NCI-H526 treated with DMSO at 0.1 percent for 48 hours (cell line): ENCODE results near the gene AHNAK2.
"Not testable (repeated sequence)": the region's sequence is repeated elsewhere in the genome, so short reads cannot be mapped to it uniquely, and the experiment has no call there.

Source experiments
- DNase-seq: peaks from one replicate; lab custom pipeline; 2025; lab: John Stamatoyannopoulos, UW

AHNAK2 gene

DNA sequence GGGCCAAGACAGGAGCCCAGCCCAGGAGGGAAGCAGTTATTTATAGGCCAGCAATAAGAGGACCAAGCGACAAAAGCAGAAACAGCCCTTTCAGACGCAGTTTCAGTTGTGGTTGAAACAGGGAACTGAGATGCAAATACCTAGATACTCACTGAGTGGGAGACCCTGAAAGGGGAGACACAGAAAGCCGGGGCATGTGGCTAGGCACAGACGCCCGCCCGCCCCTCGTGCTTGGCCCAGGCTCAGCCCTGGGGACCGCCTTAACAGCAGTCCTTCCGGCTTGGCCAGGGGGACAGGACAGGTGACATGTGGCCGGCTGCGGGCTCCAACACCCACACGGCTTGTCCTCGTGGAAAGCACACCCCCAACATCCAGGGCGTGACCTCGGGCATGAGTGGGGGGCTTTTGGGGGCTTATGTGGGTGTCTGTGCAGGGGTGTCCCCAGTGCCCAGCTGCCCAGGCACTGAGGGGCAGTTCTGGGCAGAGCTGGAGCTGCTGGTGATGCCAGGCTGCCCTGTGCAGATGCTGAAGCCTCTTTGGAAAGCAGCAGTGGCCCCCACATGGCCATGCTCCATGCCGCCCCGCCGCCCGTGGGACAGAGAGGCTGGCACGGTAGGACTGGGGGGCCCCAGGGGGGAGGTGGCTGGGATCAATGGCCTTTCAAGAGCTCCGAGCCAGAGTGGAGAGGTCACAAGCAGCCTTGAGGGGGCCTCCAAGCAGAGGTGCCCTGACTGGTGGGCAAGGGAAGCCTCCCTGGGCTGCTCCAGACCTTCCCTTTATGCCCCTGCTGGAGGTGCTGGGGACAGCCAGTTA, 51.3 kb downstream of the AHNAK2 start:
- no peak for DNase-seq

DNA sequence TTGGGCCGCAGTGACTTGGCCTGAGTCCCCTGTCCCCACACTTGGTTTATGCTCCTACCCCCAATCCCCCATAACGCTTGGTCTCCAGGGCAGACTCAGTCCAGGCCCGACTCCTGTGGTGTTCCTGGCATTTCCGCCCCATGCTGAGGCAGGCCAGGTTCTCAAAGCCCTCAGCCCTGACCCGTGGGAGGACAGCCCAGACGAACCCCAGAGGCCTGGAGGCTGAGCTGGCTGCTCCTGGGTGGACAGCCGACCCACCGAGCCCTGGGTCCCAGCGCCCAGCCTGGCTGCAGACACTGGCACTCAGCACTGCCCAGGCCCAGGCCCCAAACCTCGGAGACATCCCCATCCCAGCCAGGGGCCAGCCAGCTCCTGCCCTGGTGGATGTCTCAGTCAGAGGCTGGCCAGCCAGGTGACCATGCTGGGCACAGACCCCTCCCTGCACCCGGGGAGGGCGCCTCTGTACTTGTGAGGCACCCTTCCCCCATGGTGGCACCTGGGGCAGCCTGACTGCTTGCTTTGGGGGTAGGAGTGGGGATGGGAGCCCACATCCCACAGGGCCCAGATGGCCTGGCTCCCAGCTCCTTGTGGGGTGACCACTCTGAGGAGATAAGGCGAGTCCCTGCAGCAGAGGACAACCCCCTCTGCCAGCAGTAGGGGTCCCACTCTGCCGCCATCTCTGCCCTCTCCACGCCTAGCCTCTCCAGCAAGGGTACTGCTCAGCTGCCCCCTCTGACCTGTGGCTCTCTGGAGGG, 52.1 kb downstream of the AHNAK2 start:
- DNase-seq, result no peak

DNA sequence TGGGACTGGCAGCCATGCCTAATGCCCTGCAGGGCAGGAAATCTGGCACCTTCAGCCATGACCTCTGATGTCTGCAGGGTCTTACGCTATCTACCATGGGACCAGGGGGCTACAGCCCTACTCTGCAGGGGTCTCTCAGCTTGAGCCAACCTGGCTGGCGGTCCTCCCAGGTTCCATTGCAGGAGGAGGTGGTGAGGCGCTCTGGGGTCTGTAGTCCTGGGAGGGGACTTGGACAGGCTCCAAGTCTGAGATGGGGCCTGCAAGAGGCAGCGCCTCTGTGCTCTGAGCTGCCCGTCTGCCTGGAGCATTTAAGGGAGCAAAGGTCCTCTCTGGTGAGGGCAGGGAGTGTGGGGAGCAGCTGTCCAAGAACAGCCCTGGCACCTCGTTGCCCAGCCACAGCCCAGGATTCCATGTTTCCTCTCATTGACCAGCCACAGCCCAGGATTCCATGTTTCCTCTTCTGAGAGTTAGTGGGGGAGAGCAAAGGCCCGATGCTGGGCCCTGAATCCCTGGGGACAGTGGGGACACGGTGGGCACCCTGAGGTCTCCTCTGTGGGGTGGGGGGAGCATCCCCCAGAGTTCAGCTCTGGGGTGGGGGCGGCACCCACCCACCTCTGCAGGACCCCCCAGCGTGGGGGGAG, 52.8 kb downstream of the AHNAK2 start:
- DNase-seq, result no peak

DNA sequence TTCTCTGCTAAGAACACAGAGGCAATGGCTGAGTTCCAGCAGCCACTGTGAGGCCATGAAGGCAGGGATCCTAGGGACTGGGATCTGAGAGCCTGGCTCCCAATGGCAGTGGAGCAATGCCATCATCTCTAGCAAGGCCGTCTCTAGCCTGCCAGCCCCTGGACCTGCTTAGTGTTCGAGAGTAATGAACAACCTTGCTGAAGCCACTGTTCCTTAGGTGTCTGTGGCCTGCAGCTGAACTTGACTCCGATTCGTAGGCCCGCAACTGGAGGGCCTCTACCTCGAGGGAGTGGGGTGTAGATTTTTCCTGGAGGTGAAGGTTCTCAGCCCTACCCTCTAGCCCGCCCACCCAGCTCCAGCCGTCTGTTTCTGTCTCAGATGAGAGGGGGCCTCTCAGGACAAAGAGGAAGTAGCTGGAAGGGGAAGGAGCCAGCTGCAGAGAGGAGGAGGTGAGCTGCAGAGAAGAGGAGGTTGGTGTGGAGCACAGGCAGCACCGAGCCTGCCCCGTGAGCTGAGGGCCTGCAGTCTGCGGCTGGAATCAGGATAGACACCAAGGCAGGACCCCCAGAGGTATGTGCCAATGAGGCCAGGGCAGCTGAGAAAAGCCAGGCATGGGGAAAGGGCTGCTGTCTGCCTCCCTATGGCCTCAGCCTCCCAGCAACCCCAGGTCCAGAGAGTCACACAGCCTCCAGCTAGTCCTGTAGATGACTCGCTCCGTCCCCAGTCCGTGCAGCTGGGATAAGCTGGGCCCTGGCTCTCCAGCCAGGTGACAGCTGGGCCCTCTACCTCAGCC, 53.6 kb downstream of the AHNAK2 start, which contains the start of gene PLD4:
Gene PLD4 (plus strand): TSS at position 459 of the 793 bp plus-strand sequence. CDS start 2,262 bp downstream, outside the sequence.
- no peak for DNase-seq

DNA sequence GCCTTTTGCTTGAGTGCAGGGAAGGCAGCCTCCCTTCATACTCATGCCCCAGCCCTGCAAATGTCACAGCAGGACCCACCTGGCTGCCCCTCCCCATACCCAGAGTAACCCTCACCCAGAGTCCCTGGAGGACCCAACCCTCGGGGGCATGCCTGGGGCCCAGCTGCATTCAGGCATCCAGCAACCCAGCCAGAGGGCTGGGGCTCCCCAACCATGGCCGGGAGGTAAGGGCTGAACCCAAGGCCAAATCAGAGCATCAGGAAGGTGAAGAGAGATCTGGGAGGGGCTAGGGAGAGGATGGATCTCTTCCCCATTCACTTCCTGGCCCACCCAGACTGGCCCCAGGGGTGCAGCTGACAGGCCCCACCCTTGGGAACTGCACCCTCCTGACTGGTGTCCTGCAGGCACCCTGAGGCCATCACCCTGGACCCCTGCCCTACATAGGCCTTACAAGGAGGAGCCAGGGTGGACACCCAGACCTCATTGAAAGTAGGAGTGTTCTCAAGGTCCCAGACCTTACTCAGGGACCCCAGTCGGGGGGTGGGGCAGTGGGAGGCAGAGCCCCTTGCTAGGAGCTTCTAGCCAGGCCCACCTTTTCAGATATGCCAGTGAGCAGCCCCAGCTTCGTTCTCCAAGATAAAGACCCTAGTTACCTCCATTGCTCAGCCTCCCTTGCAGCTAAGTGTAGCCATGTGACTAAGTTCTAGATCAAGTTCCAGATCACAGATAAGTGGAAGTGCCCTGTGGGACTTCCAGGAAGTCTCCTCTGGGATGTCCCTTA, 54.3 kb downstream of the AHNAK2 start:
- no peak for DNase-seq

GRCh38 chr14:104919993-104920315, 58.2 kb downstream of the AHNAK2 start:
- no peak for DNase-seq

DNA sequence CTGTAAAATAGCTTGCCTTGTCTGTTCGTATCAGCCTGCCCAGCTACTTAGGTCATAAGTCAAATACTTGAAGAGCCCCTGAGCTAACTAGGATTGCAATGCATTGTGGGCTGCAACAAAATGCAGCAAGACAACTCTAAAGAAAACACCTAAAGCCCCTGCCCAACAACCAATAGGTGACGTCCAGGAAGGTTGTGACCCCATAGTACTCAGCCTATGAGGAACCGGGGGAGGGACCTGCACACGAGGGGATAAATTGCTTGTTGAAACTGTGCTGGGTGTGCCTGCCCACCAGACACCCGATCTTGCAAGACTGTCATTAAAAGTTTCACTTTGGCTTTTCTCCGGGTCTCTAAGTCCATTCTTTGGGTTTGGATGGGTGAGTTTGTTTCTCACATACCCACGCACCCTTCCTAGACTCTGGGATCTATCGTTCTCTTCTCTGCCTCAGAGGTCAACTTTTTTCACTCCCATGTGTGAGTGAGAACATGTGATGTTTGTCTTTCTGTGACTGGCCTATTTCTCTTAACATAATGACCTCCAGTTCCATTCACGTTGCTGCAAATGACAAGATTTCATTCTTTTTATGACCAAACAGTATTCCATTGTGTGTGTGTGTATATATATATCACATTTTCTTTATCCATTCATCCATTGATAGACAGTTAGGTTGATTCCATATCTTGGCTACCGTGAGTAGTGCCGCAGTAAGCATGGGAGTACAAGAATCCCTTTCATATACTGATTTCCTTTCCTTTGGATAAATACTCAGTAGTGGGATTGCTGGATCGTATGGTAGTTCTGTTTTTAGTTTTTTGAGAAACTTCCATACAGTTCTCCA, 58.8 kb downstream of the AHNAK2 start:
- DNase-seq, result not testable (repeated sequence)

- no peak for DNase-seq
Measured at GRCh38 chr14:104917993-104918392, 60.2 kb downstream of the AHNAK2 start.

- no peak for DNase-seq
Measured at GRCh38 chr14:104917116-104917515, 61.1 kb downstream of the AHNAK2 start.

- no peak for DNase-seq
Measured at GRCh38 chr14:104913435-104913834, 64.7 kb downstream of the AHNAK2 start.

GRCh38 chr14:104912053-104912452, 66.1 kb downstream of the AHNAK2 start:
- no peak for DNase-seq

GRCh38 chr14:104908303-104908702, 69.9 kb downstream of the AHNAK2 start:
- peak; percentile 1 for DNase-seq

DNA sequence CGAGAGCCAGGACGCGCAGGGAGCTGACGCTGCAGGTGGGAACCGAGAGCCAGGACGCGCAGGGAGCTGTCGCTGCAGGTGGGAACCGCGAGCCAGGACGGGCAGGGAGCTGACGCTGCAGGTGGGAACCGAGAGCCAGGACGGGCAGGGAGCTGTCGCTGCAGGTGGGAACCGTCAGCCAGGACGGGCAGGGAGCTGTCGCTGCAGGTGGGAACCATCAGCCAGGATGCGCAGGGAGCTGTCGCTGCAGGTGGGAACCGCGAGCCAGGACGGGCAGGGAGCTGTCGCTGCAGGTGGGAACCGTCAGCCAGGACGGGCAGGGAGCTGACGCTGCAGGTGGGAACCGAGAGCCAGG, 72.6 kb downstream of the AHNAK2 start:
- not testable (repeated sequence) for DNase-seq

- not testable (repeated sequence) for DNase-seq
Measured at GRCh38 chr14:104904650-104905578, 73.3 kb downstream of the AHNAK2 start.

- DNase-seq, result no peak
Measured at GRCh38 chr14:104903990-104904389, 74.2 kb downstream of the AHNAK2 start.

- DNase-seq, result no peak
Measured at GRCh38 chr14:104900639-104901512, 77.3 kb downstream of the AHNAK2 start.

DNA sequence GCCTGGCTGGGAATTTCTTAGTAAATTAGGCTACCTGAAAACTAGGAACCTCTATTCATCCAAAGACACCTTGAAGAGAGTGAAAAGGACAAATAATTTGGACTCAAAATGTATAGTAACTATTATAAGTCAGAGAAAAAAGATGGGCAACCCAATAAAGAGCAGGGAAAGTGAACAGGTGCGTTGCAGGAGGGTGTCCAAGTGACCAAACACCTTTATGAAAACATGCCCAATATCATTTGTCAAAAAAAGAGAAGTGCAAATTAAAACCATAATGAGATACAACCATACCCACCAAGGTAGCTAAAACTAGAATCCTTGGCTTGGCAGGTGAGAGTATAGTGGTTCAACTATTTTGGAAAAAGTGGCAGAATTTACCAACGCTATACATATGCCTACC, 78.4 kb downstream of the AHNAK2 start:
- no peak for DNase-seq

- no peak for DNase-seq
Measured at GRCh38 chr14:104898870-104899510, 79.2 kb downstream of the AHNAK2 start.
